Endothelial cell of umbilical vein (primary cell): ENCODE results near the gene NELFCD.

Source experiments
- EZH2 ChIP-seq: IDR thresholded peaks from 2 replicates; pipeline ENCODE4 v1.6.1; 2012; ENCODE audit warnings: borderline replicate concordance, low read depth, mild to moderate bottlenecking, moderate library complexity, low read length, inconsistent platforms; ENCODE audit not compliant: severe bottlenecking
- GATA2 ChIP-seq: IDR thresholded peaks from 2 replicates; pipeline ENCODE4 v1.7.0; 2011; ENCODE audit warnings: low read depth, mild to moderate bottlenecking, moderate library complexity, mixed read lengths, low read length; ENCODE audit not compliant: insufficient read length, insufficient read depth
- POLR2A ChIP-seq: IDR thresholded peaks from 2 replicates; pipeline ENCODE4 v1.6.1; 2012; ENCODE audit warnings: low read depth, mild to moderate bottlenecking, control low read depth, low read length
- POLR2AphosphoS5 ChIP-seq: IDR thresholded peaks from 2 replicates; pipeline ENCODE4 v1.6.1; 2012; ENCODE audit warnings: low read depth, mild to moderate bottlenecking, control low read depth, low read length, moderate library complexity; ENCODE audit not compliant: insufficient read depth
- TF ChIP-seq, protein P1 (sequence below), 2 donors: IDR thresholded peaks; 1 replicate in 1 of 2; 2 replicates in 1 of 2; pipeline ENCODE4 v1.5.1; 2011; ENCODE audit warnings: low read length in 2 of 2, mild to moderate bottlenecking in 2 of 2, moderate library complexity in 2 of 2, control low read depth in 1 of 2, inconsistent platforms in 1 of 2, low read depth in 1 of 2; ENCODE audit not compliant: insufficient read depth in 1 of 2; ENCODE audit errors: extremely low read depth in 1 of 2
- TF ChIP-seq, protein P2 (sequence below): IDR thresholded peaks from 2 replicates; pipeline ENCODE4 v1.6.1; 2011; ENCODE audit not compliant: insufficient read depth, insufficient read length

DNA sequence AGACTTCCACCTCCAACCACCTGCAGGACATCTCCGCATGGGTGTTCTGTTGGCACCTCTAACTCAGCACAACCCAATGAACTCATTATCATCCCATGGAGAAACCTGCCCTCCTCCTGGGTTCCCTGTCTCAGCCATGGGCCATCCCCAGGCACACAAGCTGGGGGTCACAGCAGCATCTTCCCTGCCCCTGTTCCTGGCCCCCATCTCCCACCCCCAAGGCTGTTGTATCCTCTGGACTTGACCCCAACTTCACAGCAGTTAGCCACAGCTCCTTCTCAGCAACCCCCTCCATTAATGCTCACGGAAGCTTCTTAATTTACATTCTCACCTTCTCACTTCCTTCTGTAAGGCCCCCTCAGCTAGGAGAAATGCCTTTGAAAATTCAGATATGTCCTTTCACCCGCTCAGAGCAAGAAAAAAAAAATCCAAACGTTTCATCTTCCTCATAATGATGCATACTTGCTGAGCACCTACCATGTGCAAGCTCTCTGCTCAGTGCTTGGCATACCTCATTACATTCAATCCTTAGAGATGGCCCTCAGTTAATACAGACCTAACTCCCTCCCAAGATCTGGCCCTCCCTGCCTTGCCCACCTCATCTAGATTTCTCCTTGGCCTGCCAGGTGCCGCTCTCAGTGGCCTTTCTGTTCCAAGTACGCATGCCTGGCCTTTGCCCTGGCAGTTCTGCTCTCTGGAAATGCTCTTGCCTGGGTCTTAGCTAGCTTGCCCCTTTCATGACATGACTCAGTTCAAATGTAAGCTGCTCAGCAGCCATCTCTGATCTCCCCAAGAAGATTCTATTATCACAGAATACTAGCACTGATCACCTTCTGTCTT is 2.5 kb upstream of the NELFCD start:
- no peak for TF ChIP-seq GATA2
- TF ChIP-seq, protein P1, sequence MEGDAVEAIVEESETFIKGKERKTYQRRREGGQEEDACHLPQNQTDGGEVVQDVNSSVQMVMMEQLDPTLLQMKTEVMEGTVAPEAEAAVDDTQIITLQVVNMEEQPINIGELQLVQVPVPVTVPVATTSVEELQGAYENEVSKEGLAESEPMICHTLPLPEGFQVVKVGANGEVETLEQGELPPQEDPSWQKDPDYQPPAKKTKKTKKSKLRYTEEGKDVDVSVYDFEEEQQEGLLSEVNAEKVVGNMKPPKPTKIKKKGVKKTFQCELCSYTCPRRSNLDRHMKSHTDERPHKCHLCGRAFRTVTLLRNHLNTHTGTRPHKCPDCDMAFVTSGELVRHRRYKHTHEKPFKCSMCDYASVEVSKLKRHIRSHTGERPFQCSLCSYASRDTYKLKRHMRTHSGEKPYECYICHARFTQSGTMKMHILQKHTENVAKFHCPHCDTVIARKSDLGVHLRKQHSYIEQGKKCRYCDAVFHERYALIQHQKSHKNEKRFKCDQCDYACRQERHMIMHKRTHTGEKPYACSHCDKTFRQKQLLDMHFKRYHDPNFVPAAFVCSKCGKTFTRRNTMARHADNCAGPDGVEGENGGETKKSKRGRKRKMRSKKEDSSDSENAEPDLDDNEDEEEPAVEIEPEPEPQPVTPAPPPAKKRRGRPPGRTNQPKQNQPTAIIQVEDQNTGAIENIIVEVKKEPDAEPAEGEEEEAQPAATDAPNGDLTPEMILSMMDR (IDR thresholded peaks at IDR 0.05; ENCODE audit: extremely low read depth in 1 of 2, insufficient read depth in 1 of 2, low read depth in 1 of 2, low read length in 2 of 2), result no peak
- no peak for TF ChIP-seq POLR2AphosphoS5
- TF ChIP-seq EZH2, result no peak
- TF ChIP-seq, protein P2, sequence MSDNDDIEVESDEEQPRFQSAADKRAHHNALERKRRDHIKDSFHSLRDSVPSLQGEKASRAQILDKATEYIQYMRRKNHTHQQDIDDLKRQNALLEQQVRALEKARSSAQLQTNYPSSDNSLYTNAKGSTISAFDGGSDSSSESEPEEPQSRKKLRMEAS, result no peak
- no peak for TF ChIP-seq POLR2A
